Measurements from ENCODE around the gene RAPGEF2. TPM values are rescaled to one million over a fixed set of nuclear protein-coding genes. Genes with fewer than 3 reads are reported as not detected.
"Not testable (repeated sequence)": the region's sequence is repeated elsewhere in the genome, so short reads cannot be mapped to it uniquely, and the experiment has no call there.

Gene RAPGEF2
- polyA plus RNA-seq, 1 experiment, result 19.6 TPM

- POLR2A ChIA-PET, result no interaction called here
- TF ChIP-seq CTCF (IDR thresholded peaks at IDR 0.05; ENCODE audit: insufficient read depth, low read depth, low read length), result no peak
- Histone ChIP-seq H3K27me3 (ENCODE audit: control insufficient read depth, insufficient read depth, low read length) (no peaks in the 10 kb centered on the region), H3K4me3 (ENCODE audit: low read depth, low read length) (no peak overlapping the region), H3K36me3 (ENCODE audit: control insufficient read depth, insufficient read depth, low read length) (no peaks in the 10 kb centered on the region)
- CTCF ChIA-PET, result interaction anchor here (0.7 to 1.5 kb wide), 4 partner anchors 12 to 507 kb away, joined by 3 to 4 read pairs (median 3); no protein-coding TSS in a partner anchor
- no peak for DNase-seq (ENCODE audit: low read depth)
Observed at GRCh38 chr4:159178979-159179969, 76.4 kb downstream of the RAPGEF2 start.

GRCh38 chr4:159183885-159184605 is 81.2 kb downstream of the RAPGEF2 start:
- DNase-seq (ENCODE audit: low read depth); H3K27me3 ChIP-seq (ENCODE audit: control insufficient read depth, insufficient read depth, low read length); POLR2A ChIA-PET; H3K4me3 ChIP-seq (ENCODE audit: low read depth, low read length); H3K36me3 ChIP-seq (ENCODE audit: control insufficient read depth, insufficient read depth, low read length): not testable (repeated sequence)
- CTCF ChIA-PET, result interaction anchor here (2.0 kb wide), 1 partner anchor 19 kb away, joined by 6 read pairs; no protein-coding TSS in a partner anchor

GRCh38 chr4:159185591-159186023 is 82.7 kb downstream of the RAPGEF2 start:
- DNase-seq (ENCODE audit: low read depth), result no peak
- no peak overlapping the region for H3K4me3 ChIP-seq (ENCODE audit: low read depth, low read length)
- TF ChIP-seq CTCF (IDR thresholded peaks at IDR 0.05; ENCODE audit: insufficient read depth, low read depth, low read length), result no peak
- H3K27me3 ChIP-seq (ENCODE audit: control insufficient read depth, insufficient read depth, low read length), result no peaks in the 10 kb centered on the region
- POLR2A ChIA-PET, result interaction anchor here (0.6 to 0.7 kb wide), 2 partner anchors 85 to 120 kb away, joined by 3 read pairs; no protein-coding TSS in a partner anchor
- CTCF ChIA-PET, result interaction anchor here (0.8 to 2.0 kb wide), 2 partner anchors 10 to 18 kb away, joined by 3 to 6 read pairs; no protein-coding TSS in a partner anchor
- no peaks in the 10 kb centered on the region for H3K36me3 ChIP-seq (ENCODE audit: control insufficient read depth, insufficient read depth, low read length)

GRCh38 chr4:159188646-159189045 is 85.8 kb downstream of the RAPGEF2 start:
- H3K4me3 ChIP-seq (ENCODE audit: low read depth, low read length), result no peak overlapping the region
- H3K36me3 ChIP-seq (ENCODE audit: control insufficient read depth, insufficient read depth, low read length), result no peaks in the 10 kb centered on the region
- CTCF ChIA-PET, result interaction anchor here (1.2 kb wide), 1 partner anchor 337 kb away, joined by 3 read pairs; no protein-coding TSS in a partner anchor
- TF ChIP-seq CTCF (IDR thresholded peaks at IDR 0.05; ENCODE audit: insufficient read depth, low read depth, low read length), result no peak
- DNase-seq (ENCODE audit: low read depth), result no peak
- H3K27me3 ChIP-seq (ENCODE audit: control insufficient read depth, insufficient read depth, low read length), result no peaks in the 10 kb centered on the region
- POLR2A ChIA-PET, result no interaction called here

- ChIA-PET CTCF (interaction anchor here (2.0 kb wide), 1 partner anchor 12 kb away, joined by 9 read pairs; no protein-coding TSS in a partner anchor), POLR2A (no interaction called here)
Observed at GRCh38 chr4:159190651-159191050, 87.8 kb downstream of the RAPGEF2 start.

More at GRCh38 chr4:159190651-159191050, 87.8 kb downstream of the RAPGEF2 start:
- no peak for TF ChIP-seq CTCF (IDR thresholded peaks at IDR 0.05; ENCODE audit: insufficient read depth, low read depth, low read length)
- Histone ChIP-seq H3K36me3 (ENCODE audit: control insufficient read depth, insufficient read depth, low read length) (no peaks in the 10 kb centered on the region), H3K4me3 (ENCODE audit: low read depth, low read length) (no peak overlapping the region), H3K27me3 (ENCODE audit: control insufficient read depth, insufficient read depth, low read length) (no peaks in the 10 kb centered on the region)
- no peak for DNase-seq (ENCODE audit: low read depth)
